GM10248 (cell line): ENCODE measurements around the gene KATNBL1.

ENCODE experiments used
- CTCF ChIA-PET: fragments of 300-600 bp; sonication (Branson Sonifier 250); formaldehyde crosslinking; extraction: SDS; loops from one replicate; lab custom pipeline; 2021; ENCODE audit warnings: antibody characterized with exemption; lab: Yijun Ruan, JAX
- POLR2A ChIA-PET: fragments of 350-650 bp; sonication (Branson Sonifier 250); formaldehyde crosslinking; extraction: SDS; loops from one replicate; lab custom pipeline; 2020; ENCODE audit warnings: antibody characterized with exemption; lab: Yijun Ruan, JAX
- DNase-seq: peaks from one replicate; pipeline ENCODE4 v3.0.0; 2012; ENCODE audit errors: extremely low spot score
- CTCF ChIP-seq: IDR thresholded peaks from 2 replicates; pipeline ENCODE4 v1.5.1; 2012; ENCODE audit warnings: mild to moderate bottlenecking, low read depth; ENCODE audit errors: extremely low read depth, missing control alignments, control extremely low read depth

KATNBL1 gene

GRCh38 chr15:34133511-34133910 is 76.4 kb downstream of the KATNBL1 start:
- ChIA-PET CTCF (interaction anchor here (0.7 to 1.2 kb wide), 2 partner anchors 11 to 34 kb away, joined by 3 read pairs; no protein-coding TSS in a partner anchor), POLR2A (no interaction called here)
- DNase-seq, result no peak
- TF ChIP-seq CTCF, result no peak

GRCh38 chr15:34132881-34133280 is 77.0 kb downstream of the KATNBL1 start:
- ChIA-PET CTCF (interaction anchor here (1.0 to 1.7 kb wide), 6 partner anchors 7 to 33 kb away, joined by 3 to 6 read pairs (median 4); no protein-coding TSS in a partner anchor), POLR2A (no interaction called here)
- TF ChIP-seq CTCF, result no peak
- DNase-seq, result no peak

GRCh38 chr15:34128898-34129297 is 81.0 kb downstream of the KATNBL1 start:
- TF ChIP-seq CTCF, result no peak
- DNase-seq, result no peak
- ChIA-PET POLR2A (no interaction called here), CTCF (interaction anchor here (1.3 to 1.7 kb wide), 4 partner anchors 9 to 56 kb away, joined by 3 to 8 read pairs (median 4); no protein-coding TSS in a partner anchor)

- ChIA-PET CTCF (interaction anchor here (1.3 to 3.9 kb wide), 3 partner anchors 14 to 29 kb away, joined by 3 to 21 read pairs (median 4); no protein-coding TSS in a partner anchor), POLR2A (no interaction called here)
- no peak for TF ChIP-seq CTCF
- no peak for DNase-seq
These were observed 83.4 kb downstream of the KATNBL1 start for GRCh38 chr15:34126522-34126921.

GRCh38 chr15:34125945-34126344 is 84.0 kb downstream of the KATNBL1 start:
- CTCF ChIA-PET, result interaction anchor here (1.3 to 3.9 kb wide), 3 partner anchors 14 to 30 kb away, joined by 3 to 21 read pairs (median 4); no protein-coding TSS in a partner anchor
- no peak for TF ChIP-seq CTCF
- DNase-seq, result no peak
- POLR2A ChIA-PET, result no interaction called here

GRCh38 chr15:34124651-34125050 is 85.2 kb downstream of the KATNBL1 start:
- POLR2A ChIA-PET, result no interaction called here
- no peak for TF ChIP-seq CTCF
- CTCF ChIA-PET, result interaction anchor here (1.0 to 3.9 kb wide), 5 partner anchors 10 to 85 kb away, joined by 3 to 21 read pairs (median 5); partner anchors contain the start of gene KATNBL1
- DNase-seq, result no peak
